Left forelimb (tissue), 1 donor: Measurements from ENCODE around the gene PRRT1.
"Not testable (repeated sequence)": the region's sequence is repeated elsewhere in the genome, so short reads cannot be mapped to it uniquely, and the experiment has no call there.

Source experiments
- DNase-seq: peaks from one replicate; pipeline ENCODE4 v3.0.0-alpha.2; 2018; ENCODE audit warnings: low spot score

The PRRT1 gene

GRCh38 chr6:32120573-32121059 lies 31.1 kb downstream of the PRRT1 start:
- no peak for DNase-seq

- peak; percentile 88 for DNase-seq
Measured at GRCh38 chr6:32118782-32119628, 32.7 kb downstream of the PRRT1 start.

DNA sequence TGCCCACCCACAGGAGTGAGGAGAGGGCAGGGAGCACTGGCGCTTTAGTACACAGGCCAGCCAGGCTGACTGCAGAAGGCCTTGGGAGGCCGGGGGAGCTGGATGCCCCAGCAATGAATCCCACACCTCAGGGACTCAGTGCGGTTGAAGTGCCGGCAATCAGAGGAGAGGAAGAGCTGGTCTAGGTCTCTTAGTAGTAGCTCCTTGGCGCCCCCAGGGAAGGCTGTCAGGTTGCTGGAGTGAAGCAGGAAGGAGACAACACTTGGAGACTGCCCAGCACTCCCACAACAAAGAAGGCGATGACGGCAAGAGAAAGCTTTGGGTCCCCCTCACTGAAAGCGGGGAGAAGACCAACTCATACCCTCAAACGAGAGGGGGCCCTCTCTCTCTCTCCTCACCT lies 34.3 kb downstream of the PRRT1 start:
- DNase-seq: no peak

- no peak for DNase-seq
Measured at GRCh38 chr6:32116674-32117073, 35.1 kb downstream of the PRRT1 start.

GRCh38 chr6:32115623-32116022 lies 36.1 kb downstream of the PRRT1 start:
- DNase-seq: no peak

- DNase-seq: no peak
Measured at GRCh38 chr6:32114796-32115195, 36.9 kb downstream of the PRRT1 start.

DNA sequence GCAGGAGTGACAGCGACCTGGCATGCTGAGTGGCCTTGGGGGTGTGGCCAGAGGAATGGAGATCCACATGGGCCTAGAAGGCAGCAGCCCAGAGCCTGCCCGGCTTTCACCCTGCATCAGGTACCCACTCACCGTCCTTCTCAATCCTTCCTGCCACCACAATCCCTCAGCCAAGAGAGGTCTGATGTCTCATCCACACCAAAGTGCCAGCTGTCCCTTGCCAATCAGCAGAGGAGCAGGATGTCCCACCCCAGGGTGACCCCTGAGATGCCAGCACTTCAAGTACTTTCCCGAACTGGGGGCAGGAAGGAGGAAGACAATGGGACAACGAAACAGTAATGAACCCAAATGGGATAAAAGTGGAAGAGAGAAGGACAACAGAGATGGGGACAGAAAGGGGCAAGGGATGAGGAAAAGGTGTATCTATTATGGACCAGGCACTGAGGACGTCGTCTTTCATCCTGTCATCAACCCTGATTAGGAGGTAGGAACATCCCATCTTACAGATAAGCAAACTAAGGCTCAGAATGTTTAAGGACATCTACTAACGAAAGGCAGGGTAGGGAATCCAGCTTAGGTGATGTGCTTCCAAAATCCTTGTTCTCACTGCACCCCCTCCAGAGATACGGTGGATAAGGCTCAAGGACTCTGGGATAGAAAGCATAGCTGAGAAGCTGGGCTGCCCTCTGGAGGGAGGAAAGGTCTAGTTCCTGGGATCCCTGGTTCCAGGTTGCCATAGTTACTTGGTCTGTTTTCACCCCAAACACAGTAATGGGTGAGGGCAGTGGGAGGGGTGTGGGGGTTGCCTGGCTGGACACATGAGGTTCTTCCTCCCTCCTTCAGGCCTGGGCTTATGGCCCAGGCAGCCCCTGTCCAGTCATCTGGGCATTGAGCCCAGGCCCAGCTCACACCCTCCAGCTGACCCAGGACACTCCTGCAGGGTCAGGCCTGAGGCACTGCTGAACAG lies 38.1 kb downstream of the PRRT1 start:
- DNase-seq: peak; percentile 84

DNA sequence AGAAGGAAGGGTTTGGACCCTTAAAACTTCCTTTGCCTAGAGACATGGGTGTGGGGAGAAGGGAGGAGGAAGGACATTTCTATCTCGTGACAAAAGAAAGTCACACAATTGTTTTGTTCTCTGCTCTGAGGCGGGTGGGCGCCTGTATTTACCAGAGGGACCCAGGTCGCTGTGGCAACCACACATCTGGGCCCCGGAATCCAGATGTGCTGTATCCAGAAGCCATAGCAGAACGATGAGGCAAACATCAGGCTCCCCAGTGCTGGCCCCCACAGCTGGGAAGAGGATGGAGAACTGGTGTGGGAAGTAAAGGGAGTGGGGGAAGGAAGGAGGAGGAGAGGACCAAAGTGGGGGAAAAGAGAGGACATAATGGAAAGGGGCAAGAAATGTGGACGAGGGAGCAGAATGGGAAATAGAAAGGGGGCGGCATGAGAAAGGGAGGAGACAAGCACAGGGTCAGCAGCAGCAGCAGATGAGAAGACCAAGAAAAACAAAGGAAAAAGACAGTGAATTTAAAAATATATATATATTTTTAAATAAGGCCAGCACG lies 39.2 kb downstream of the PRRT1 start:
- peak; percentile 90 for DNase-seq

DNA sequence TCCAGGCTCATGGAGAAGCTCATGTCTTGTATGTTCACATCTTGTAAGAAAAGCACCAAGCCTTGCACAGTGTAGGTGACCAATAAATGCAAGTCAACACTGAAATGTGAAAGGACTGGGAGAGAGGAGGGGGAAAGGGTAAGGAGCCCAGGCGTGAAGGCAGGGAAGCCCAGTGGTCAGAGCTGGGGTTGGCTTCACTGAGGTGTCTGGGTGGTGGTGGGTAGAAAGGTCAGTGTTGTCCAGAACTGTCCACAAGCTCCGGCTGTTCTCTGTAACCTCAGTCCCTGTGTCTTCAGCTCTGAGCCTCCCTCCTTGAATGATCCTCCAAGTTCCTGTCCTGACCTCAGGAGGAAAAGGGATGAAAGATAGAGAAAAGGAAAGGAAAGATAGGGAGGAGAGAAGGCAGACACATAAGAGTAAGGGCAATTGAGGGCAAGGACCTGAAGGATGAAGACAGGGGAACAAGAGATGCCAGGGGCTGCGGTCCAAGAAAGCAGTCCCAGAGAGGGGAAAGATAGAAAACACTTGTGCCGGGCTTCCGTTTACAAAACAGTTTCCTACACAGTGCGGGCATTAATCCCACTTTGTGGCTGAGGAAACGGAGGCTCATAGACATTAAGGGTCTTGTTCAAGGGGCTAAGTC lies 40.2 kb downstream of the PRRT1 start:
- no peak for DNase-seq

- no peak for DNase-seq
Measured at GRCh38 chr6:32110632-32111031, 41.1 kb downstream of the PRRT1 start.

GRCh38 chr6:32109765-32110160 lies 42.0 kb downstream of the PRRT1 start:
- DNase-seq: no peak

- DNase-seq: no peak
Measured at GRCh38 chr6:32109114-32109764, 42.5 kb downstream of the PRRT1 start, which contains the start of gene TNXB. Gene TNXB, minus strand, starts transcription at chr6:32109338. Its CDS starts 11,140 bp downstream, at chr6:32098198.

DNA sequence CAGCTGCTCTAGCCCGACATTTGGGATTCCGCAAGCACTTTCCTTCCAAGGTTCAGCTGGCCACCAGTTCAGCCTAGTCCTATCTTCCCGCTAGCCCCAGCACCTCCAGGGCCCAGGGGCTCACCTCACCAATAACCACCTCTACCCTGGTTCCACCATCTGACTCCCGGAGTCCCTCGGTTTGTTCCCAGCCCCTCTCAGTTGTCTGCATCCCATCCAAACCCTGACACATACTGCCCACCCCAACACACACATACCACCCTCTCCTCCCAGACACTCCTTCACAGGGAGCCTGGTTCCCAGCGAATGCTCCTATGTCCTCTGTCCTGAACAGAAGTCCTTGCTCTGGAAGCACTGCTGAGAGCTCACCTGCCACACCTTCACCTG lies 43.0 kb downstream of the PRRT1 start:
- no peak for DNase-seq

DNA sequence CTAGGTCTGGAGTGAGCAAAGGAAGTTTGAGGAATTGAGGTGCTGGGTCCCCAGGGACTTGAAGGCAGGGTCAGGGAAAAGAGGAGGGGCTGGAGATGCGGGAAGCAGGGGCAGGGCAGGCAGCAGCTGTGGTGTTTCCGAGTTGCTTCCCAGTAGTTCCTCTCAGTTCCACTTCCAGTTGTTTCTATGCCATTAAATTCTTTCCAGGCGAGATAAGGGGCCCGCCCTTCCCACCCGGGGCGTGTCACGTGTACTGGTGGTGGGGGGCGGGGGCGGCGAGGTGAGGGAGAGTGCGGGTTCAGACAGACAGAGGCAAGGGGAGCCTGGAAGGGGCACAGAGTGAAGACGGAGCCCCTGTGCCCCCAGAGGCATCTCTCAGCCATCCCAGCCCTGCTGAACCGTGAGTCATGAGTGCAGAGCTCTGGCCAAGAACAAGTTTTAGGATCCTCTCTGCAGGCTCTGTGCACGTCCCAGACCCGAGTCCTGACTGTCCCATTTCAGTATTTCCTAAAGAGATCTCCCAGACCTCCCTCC lies 43.6 kb downstream of the PRRT1 start:
- DNase-seq: peak; percentile 90

DNA sequence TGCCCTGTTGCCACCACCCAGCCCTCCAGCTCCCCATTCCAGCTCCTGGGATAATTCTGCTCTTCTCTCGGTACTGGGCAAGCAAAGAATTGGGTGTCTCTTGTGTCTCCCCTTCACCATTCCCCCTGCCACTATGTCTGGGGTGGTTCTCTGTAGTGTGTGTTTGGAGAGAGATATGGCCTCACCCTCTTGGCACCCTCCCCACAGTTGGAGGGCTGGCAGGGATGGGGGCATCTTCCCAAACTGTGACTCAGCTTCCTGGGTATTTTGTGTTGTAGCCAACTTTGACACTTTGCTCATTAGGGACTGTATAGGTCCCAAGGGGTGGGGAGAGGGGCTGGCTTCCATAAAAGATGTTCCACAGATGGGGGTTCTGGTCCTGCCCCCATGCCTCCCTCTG lies 44.3 kb downstream of the PRRT1 start:
- no peak for DNase-seq

DNA sequence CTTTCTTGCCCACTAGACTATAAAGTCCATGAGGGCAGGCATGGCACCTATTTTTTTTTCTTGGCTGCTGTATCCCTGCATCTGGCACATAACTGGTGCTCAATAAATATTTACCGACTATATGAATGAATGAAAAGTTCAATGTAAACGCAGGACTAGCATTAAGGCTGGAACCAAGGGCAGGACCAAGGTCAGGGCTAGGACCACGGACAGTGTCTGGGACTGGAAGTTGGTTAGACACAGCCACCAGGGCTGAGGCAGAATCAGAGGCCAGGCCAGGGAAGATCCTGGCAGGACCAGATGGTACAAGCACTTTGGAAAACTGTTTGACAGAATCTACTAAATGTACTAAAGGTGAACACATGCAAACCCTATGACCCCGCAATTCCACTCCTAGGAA lies 46.3 kb downstream of the PRRT1 start:
- DNase-seq: no peak

GRCh38 chr6:32102255-32102654 lies 49.5 kb downstream of the PRRT1 start:
- no peak for DNase-seq

DNA sequence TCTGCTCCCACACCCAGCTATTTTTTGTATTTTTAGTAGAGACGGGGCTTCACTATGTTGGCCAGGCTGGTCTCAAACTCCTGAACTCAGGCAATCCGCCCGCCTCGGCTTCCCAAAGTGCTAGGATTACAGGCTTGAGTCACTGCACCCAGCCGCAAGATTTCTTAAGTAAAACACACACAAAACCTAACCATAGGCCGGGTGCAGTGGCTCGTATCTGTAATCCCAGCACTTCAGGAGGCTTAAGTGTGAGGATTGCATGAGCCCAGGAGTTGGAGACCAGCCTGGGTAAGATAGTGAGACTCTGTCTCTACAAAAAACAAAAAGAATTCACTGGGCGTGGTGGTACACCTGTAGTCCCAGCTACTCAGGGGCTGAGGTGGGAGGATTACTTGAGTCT lies 51.5 kb downstream of the PRRT1 start:
- not testable (repeated sequence) for DNase-seq
